Breast epithelium (tissue), 4 donors: ENCODE results near the gene PKD2. TPM values are rescaled to one million over a fixed set of nuclear protein-coding genes. Genes with fewer than 3 reads are reported as not detected.
"Not testable (repeated sequence)": the region's sequence is repeated elsewhere in the genome, so short reads cannot be mapped to it uniquely, and the experiment has no call there.

Experiments used
- DNase-seq, 2 donors: peaks; one replicate each; pipeline ENCODE4 v3.0.0-alpha.2; 2019; ENCODE audit warnings: low spot score in 2 of 2
- H3K27ac ChIP-seq, 2 donors: fragments of 200-600 bp; sonication (generic) in 1 of 2; one replicate each; pipeline ENCODE4 v1.5.1; 2016 to 2019; ENCODE audit warnings: mild to moderate bottlenecking in 1 of 2
- H3K27me3 ChIP-seq, 2 donors: fragments of 200-600 bp; sonication (generic) in 1 of 2; one replicate each; pipeline versions ENCODE4 v1.5.1 to v1.6.0; 2017 to 2019; ENCODE audit warnings: control low read depth in 1 of 2, mild to moderate bottlenecking in 1 of 2
- H3K36me3 ChIP-seq: fragments of 200-600 bp; one replicate; pipeline ENCODE4 v1.5.1; 2019
- H3K4me1 ChIP-seq, 2 donors: fragments of 200-600 bp; sonication (generic); one replicate each; pipeline ENCODE4 v1.5.1; 2016 to 2019; ENCODE audit warnings: control low read depth in 1 of 2
- H3K4me3 ChIP-seq, 3 donors: fragments of 200-600 bp; sonication (generic); 1 replicate in 2 of 3; 2 replicates in 1 of 3; pipeline ENCODE4 v1.5.1; 2016 to 2019; ENCODE audit warnings: mild to moderate bottlenecking in 3 of 3, moderate library complexity in 2 of 3
- H3K9me3 ChIP-seq, 2 donors: fragments of 200-600 bp; sonication (generic) in 1 of 2; one replicate each; pipeline ENCODE4 v1.5.1; 2016 to 2019; ENCODE audit warnings: control low read depth in 1 of 2
- POLR2A ChIP-seq: fragments of 450-650 bp; IDR thresholded peaks from one replicate; pipeline ENCODE4 v1.6.1; 2016; ENCODE audit warnings: antibody characterized with exemption, mild to moderate bottlenecking, moderate library complexity
- POLR2AphosphoS5 ChIP-seq, 3 donors: sonication (generic); formaldehyde crosslinking; IDR thresholded peaks; one replicate each; pipeline ENCODE4 v1.6.1; 2017; ENCODE audit warnings: antibody characterized with exemption in 3 of 3
- intact Hi-C: fragments of 100-400 bp; cut with DNase I; formaldehyde crosslinking; loops from one replicate; pipeline ENCODE4 v1.15.1; 2023; ENCODE audit warnings: low total_unique reads
- total RNA-seq, 3 donors: library from RNA; depleted of rRNA; stranded (reverse); fragments of >200 nt; gene quantifications; one replicate each; pipeline ENCODE4 v1.1.0, GENCODE V29; 2016
- TF ChIP-seq, protein P1 (sequence below), 3 donors: fragments of 450-650 bp; IDR thresholded peaks; one replicate each; pipeline ENCODE4 v1.5.1; 2016 to 2017; ENCODE audit warnings: antibody characterized with exemption in 3 of 3, mild to moderate bottlenecking in 3 of 3, moderate library complexity in 3 of 3

Gene PKD2
- total RNA-seq, 3 donors from 2014 or later, result 60.0 to 66.2 (median 61.3) TPM

GRCh38 chr4:88015659-88016295 lies 8.3 kb downstream of the PKD2 start:
- Histone ChIP-seq H3K36me3 (no peaks in the 10 kb centered on the region), H3K9me3 (no peaks in the 10 kb centered on the region), H3K27me3 (no peaks in the 10 kb centered on the region), H3K4me3 (no peak overlapping the region), H3K27ac (peak overlapping the region in 1 of 2 donors; percentile 0), H3K4me1 (no peaks in the 10 kb centered on the region)
- no peak for TF ChIP-seq POLR2A
- TF ChIP-seq, protein P1, sequence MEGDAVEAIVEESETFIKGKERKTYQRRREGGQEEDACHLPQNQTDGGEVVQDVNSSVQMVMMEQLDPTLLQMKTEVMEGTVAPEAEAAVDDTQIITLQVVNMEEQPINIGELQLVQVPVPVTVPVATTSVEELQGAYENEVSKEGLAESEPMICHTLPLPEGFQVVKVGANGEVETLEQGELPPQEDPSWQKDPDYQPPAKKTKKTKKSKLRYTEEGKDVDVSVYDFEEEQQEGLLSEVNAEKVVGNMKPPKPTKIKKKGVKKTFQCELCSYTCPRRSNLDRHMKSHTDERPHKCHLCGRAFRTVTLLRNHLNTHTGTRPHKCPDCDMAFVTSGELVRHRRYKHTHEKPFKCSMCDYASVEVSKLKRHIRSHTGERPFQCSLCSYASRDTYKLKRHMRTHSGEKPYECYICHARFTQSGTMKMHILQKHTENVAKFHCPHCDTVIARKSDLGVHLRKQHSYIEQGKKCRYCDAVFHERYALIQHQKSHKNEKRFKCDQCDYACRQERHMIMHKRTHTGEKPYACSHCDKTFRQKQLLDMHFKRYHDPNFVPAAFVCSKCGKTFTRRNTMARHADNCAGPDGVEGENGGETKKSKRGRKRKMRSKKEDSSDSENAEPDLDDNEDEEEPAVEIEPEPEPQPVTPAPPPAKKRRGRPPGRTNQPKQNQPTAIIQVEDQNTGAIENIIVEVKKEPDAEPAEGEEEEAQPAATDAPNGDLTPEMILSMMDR (IDR thresholded peaks at IDR 0.05), result no peak
- TF ChIP-seq POLR2AphosphoS5 (IDR thresholded peaks at IDR 0.05), result no peak
- DNase-seq, result no peak
- intact Hi-C loops, result no loop called here

GRCh38 chr4:88017516-88018297 lies 10.3 kb downstream of the PKD2 start:
- Histone ChIP-seq H3K4me1 (no peaks in the 10 kb centered on the region), H3K27ac (peak overlapping the region; percentile 78 to 83)

DNA sequence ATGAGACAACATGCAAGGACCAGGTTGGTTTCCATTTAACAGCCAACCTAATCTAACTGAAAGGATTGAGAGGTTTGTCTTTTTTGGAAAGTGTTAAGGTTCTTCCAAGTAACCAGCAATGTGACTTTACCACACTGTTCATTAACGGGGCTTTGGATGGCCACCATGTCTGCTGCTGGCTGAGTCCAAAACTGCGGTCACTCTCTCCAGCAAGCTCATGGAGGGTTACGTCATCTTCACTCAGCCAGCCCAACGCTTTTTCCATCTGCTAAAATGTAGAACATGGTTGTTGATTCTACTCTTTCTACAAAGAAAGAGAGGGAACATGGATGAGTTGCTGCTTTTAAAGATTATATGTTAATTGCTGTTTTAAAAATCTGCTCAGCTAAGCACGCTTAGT lies 11.0 kb downstream of the PKD2 start:
- peak overlapping the region; percentile 78 to 80 for H3K27ac ChIP-seq
- H3K27me3 ChIP-seq, result no peaks in the 10 kb centered on the region
- H3K4me1 ChIP-seq, result no peaks in the 10 kb centered on the region
- intact Hi-C loops, result no loop called here
- H3K36me3 ChIP-seq, result no peaks in the 10 kb centered on the region
- no peak for DNase-seq
- TF ChIP-seq, protein P1 (IDR thresholded peaks at IDR 0.05), result no peak
- TF ChIP-seq POLR2AphosphoS5 (IDR thresholded peaks at IDR 0.05) (no peak), POLR2A (no peak)
- H3K9me3 ChIP-seq, result no peaks in the 10 kb centered on the region
- peak overlapping the region in 1 of 3 donors; percentile 0 for H3K4me3 ChIP-seq

More at GRCh38 chr4:88017516-88018297, 10.3 kb downstream of the PKD2 start:
- Histone ChIP-seq H3K4me3 (no peak overlapping the region), H3K36me3 (no peaks in the 10 kb centered on the region), H3K27me3 (no peaks in the 10 kb centered on the region), H3K9me3 (no peaks in the 10 kb centered on the region)
- no peak for TF ChIP-seq POLR2A
- TF ChIP-seq POLR2AphosphoS5 (IDR thresholded peaks at IDR 0.05), result peak in 2 of 3 donors; percentile 44 to 67
- intact Hi-C loops, result no loop called here
- no peak for DNase-seq

DNA sequence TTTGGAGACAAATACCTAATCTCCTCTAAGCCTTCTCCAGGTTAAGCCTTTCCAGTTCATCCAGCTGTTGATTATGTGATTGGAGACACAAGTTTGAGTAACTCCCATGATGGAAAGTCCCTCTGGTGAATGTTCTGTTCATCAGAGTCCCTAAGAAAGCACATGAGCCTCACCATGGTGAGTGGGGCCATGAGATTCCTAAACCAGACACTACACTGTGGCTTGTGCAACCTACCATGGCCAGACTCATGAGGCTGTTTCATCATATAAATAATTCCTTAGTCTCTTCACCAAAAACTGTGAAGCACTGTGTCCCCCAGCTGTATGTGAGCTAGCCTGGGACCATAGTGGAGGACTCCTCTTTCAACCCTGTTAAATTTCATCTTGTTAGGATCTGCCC lies 14.4 kb downstream of the PKD2 start:
- DNase-seq, result no peak
- Histone ChIP-seq H3K4me1 (no peaks in the 10 kb centered on the region), H3K27me3 (no peaks in the 10 kb centered on the region), H3K4me3 (no peak overlapping the region), H3K36me3 (no peaks in the 10 kb centered on the region), H3K9me3 (peaks cover 6 to 8% of the 10 kb centered on the region in 2 donors), H3K27ac (no peak overlapping the region)
- no peak for TF ChIP-seq POLR2A
- peak in 1 of 3 donors; percentile 31 for TF ChIP-seq POLR2AphosphoS5 (IDR thresholded peaks at IDR 0.05)
- TF ChIP-seq, protein P1 (IDR thresholded peaks at IDR 0.05), result no peak
- intact Hi-C loops, result no loop called here

GRCh38 chr4:88022289-88022688 lies 14.9 kb downstream of the PKD2 start:
- H3K4me1 ChIP-seq, result no peaks in the 10 kb centered on the region
- H3K27ac ChIP-seq, result no peak overlapping the region
- intact Hi-C loops, result no loop called here
- H3K27me3 ChIP-seq, result no peaks in the 10 kb centered on the region
- no peak for TF ChIP-seq POLR2A
- TF ChIP-seq, protein P1 (IDR thresholded peaks at IDR 0.05), result no peak
- TF ChIP-seq POLR2AphosphoS5 (IDR thresholded peaks at IDR 0.05), result no peak
- H3K36me3 ChIP-seq, result no peaks in the 10 kb centered on the region
- no peak overlapping the region for H3K4me3 ChIP-seq
- DNase-seq, result no peak
- peaks cover 6 to 8% of the 10 kb centered on the region in 2 donors for H3K9me3 ChIP-seq

DNA sequence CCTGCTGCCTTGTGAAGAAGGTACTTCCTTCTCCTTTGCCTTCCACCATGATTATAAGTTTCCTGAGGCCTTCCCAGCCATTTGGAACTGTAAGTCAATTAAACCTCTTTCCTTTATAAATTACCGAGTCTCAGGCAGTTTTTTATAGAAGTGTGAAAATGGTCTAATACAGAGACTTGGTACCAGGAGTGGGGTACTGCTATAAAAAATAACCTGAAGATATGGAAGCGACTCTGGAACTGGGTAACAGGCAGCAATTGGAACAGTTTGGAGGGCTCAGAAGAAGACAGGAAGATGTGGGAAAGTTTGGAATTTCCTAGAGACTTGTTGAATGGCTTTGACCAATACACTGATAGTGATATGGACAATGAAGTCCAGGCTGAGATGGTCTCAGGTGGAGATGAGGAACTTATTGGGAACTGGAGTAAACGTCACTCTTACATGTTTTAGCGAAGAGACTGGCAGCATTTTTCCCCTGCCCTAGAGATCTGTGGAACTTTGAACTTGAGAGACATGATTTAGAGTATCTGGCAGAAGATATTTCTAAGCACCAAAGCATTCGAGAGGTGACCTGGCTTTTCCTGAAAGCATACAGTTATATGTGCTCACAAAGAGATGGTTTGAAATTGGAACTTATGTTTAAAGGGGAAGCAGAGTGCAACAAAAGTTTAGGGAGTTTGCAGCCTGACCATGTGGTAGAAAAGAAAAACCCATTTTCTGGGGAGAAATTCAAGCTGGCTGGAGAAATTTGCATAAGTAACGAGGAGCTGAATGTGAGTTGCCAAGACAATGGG lies 18.6 kb downstream of the PKD2 start:
- H3K27ac ChIP-seq, H3K4me3 ChIP-seq, H3K27me3 ChIP-seq, DNase-seq, H3K4me1 ChIP-seq, intact Hi-C loops, H3K36me3 ChIP-seq, H3K9me3 ChIP-seq: not testable (repeated sequence)
